ENCODE data around the gene AKAP10.
A peak's percentile ranks its signal among the peaks of the same experiment; 100 is the strongest.
"Not testable (repeated sequence)": the region's sequence is repeated elsewhere in the genome, so short reads cannot be mapped to it uniquely, and the experiment has no call there.

AKAP10 gene

GRCh38 chr17:19977293-19978208 is at the start of gene AKAP10:
AKAP10 (minus strand) TSS chr17:19977828; CDS start chr17:19977679, 149 bp downstream.
- DNase-seq: peak; percentile 55

- no peak for DNase-seq
These were observed 49.3 kb upstream of the AKAP10 start for GRCh38 chr17:20026960-20027359.

- no peak for DNase-seq
These were observed 45.1 kb upstream of the AKAP10 start for GRCh38 chr17:20022701-20023100.

GRCh38 chr17:20016475-20016992 is 38.9 kb upstream of the AKAP10 start:
- not testable (repeated sequence) for DNase-seq

GRCh38 chr17:20012017-20012536 is 34.4 kb upstream of the AKAP10 start:
- DNase-seq: no peak

GRCh38 chr17:20010936-20011335 is 33.3 kb upstream of the AKAP10 start:
- no peak for DNase-seq

- peak; percentile 9 for DNase-seq
These were observed 32.7 kb upstream of the AKAP10 start for GRCh38 chr17:20010099-20010863.

- no peak for DNase-seq
These were observed 31.9 kb upstream of the AKAP10 start, which contains the start of gene SPECC1 for GRCh38 chr17:20009302-20010098. SPECC1 (plus strand) TSS chr17:20009359; CDS start chr17:20096652, 87,293 bp downstream.

GRCh38 chr17:20009052-20009301 is 31.3 kb upstream of the AKAP10 start:
- DNase-seq: peak; percentile 19

GRCh38 chr17:20008242-20009051 is 30.8 kb upstream of the AKAP10 start:
- DNase-seq: no peak

- no peak for DNase-seq
These were observed 18.9 kb upstream of the AKAP10 start for GRCh38 chr17:19996502-19996901.

- no peak for DNase-seq
These were observed 18.5 kb upstream of the AKAP10 start for GRCh38 chr17:19996086-19996485.

GRCh38 chr17:19992803-19993713 is 15.4 kb upstream of the AKAP10 start:
- peak; percentile 90 for DNase-seq

- DNase-seq: no peak
These were observed 13.7 kb upstream of the AKAP10 start for GRCh38 chr17:19991252-19991885.

GRCh38 chr17:19987897-19988296 is 10.3 kb upstream of the AKAP10 start:
- DNase-seq: no peak

GRCh38 chr17:19986941-19987861 is 9.6 kb upstream of the AKAP10 start:
- DNase-seq: no peak

- no peak for DNase-seq
These were observed 2.5 kb upstream of the AKAP10 start for GRCh38 chr17:19979917-19980770.

- no peak for DNase-seq
These were observed 1.2 kb upstream of the AKAP10 start for GRCh38 chr17:19978805-19979211.
